ENCODE measurements around the gene PRKG1.

DNA sequence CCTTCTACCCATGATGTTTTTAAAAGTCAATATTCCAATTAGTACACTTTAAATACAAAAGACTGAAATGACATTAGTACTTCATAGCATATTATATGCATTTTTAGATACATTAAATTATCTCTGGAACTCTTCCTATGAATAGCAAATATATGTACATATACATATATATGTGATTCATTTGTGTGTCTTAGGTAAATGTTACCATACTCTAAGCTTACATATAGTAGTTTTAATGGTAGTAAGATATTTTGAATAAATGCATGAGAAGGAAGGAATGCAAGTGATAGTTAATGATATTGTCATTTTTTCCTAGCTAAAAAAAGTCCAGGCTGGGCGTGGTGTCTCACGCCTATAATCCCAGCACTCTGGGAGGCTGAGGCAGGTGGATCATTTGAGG, 671.1 kb downstream of the PRKG1 start:
- no peak for TF ChIP-seq RAD21 (IDR thresholded peaks at IDR 0.05; ENCODE audit: low read depth)
- TF ChIP-seq CREB1 (IDR thresholded peaks at IDR 0.05; ENCODE audit: low read depth) = no peak
- TF ChIP-seq, protein P1, sequence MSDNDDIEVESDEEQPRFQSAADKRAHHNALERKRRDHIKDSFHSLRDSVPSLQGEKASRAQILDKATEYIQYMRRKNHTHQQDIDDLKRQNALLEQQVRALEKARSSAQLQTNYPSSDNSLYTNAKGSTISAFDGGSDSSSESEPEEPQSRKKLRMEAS (IDR thresholded peaks at IDR 0.05) = no peak
- no peak for TF ChIP-seq TAF1 (IDR thresholded peaks at IDR 0.05; ENCODE audit: low read depth)
- no peak for TF ChIP-seq YY1 (IDR thresholded peaks at IDR 0.05; ENCODE audit: low read depth)
- TF ChIP-seq, protein P2, sequence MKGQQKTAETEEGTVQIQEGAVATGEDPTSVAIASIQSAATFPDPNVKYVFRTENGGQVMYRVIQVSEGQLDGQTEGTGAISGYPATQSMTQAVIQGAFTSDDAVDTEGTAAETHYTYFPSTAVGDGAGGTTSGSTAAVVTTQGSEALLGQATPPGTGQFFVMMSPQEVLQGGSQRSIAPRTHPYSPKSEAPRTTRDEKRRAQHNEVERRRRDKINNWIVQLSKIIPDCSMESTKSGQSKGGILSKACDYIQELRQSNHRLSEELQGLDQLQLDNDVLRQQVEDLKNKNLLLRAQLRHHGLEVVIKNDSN (IDR thresholded peaks at IDR 0.05) = no peak
- TF ChIP-seq EP300 (IDR thresholded peaks at IDR 0.05; ENCODE audit: borderline replicate concordance) = no peak

All from Ishikawa (cell line).